WTC11 (cell line): ENCODE measurements around the gene AGA. TPM values are rescaled to one million over a fixed set of nuclear protein-coding genes. Genes with fewer than 3 reads are reported as not detected.

Source experiments
- ATAC-seq: fragments of 200-7000 bp; cut with Tn5 transposase; 2 replicates; pipeline ENCODE4 v1.10.0; 2021; ENCODE audit warnings: mild to moderate bottlenecking, moderate library complexity
- CTCF ChIA-PET: fragments of 300-600 bp; sonication (Branson Sonifier 250); formaldehyde crosslinking; loops from one replicate; lab custom pipeline; 2021; ENCODE audit warnings: antibody characterized with exemption; lab: Charles Lee
- POLR2A ChIA-PET: fragments of 350-600 bp; sonication (Branson Sonifier 250); formaldehyde crosslinking; loops from one replicate; lab custom pipeline; 2021; ENCODE audit warnings: antibody characterized with exemption; lab: Charles Lee
- DNase-seq: peaks from one replicate; pipeline ENCODE4 v3.0.0; 2021; ENCODE audit warnings: low spot score
- H3K27ac Mint-ChIP-seq: 2 replicates; pipeline ENCODE4 v1.8.0; 2021; ENCODE audit warnings: mixed read lengths
- H3K27me3 Mint-ChIP-seq: 2 replicates; pipeline ENCODE4 v1.8.0; 2021; ENCODE audit warnings: low read depth, mild to moderate bottlenecking, moderate library complexity, mixed read lengths
- H3K36me3 Mint-ChIP-seq: 2 replicates; pipeline ENCODE4 v1.8.0; 2021; ENCODE audit warnings: mixed read lengths
- H3K4me1 Mint-ChIP-seq: 2 replicates; pipeline ENCODE4 v1.8.0; 2022; ENCODE audit warnings: mixed read lengths
- H3K4me3 Mint-ChIP-seq: 2 replicates; pipeline ENCODE4 v1.8.0; 2021; ENCODE audit warnings: mild to moderate bottlenecking, moderate library complexity, mixed read lengths
- H3K9me3 Mint-ChIP-seq: 2 replicates; pipeline ENCODE4 v1.8.0; 2021; ENCODE audit warnings: mixed read lengths
- ATF3 ChIP-seq: sonication (generic); formaldehyde crosslinking; conservative IDR thresholded peaks from 2 replicates; pipeline ENCODE4 v1.8.1; 2022; ENCODE audit warnings: mild to moderate bottlenecking, missing genetic modification reagents
- CBFB ChIP-seq: sonication (generic); formaldehyde crosslinking; IDR thresholded peaks from 2 replicates; pipeline ENCODE4 v1.8.1; 2022; ENCODE audit warnings: mild to moderate bottlenecking, low read depth, missing genetic modification reagents
- E2F1 ChIP-seq: sonication (generic); formaldehyde crosslinking; IDR thresholded peaks from 2 replicates; pipeline ENCODE4 v1.8.0; 2022; ENCODE audit warnings: mild to moderate bottlenecking, missing genetic modification reagents
- E2F4 ChIP-seq: sonication (generic); formaldehyde crosslinking; IDR thresholded peaks from 2 replicates; pipeline ENCODE4 v1.8.1; 2022; ENCODE audit warnings: low read depth, mild to moderate bottlenecking, moderate library complexity, missing genetic modification reagents, borderline replicate concordance
- E2F5 ChIP-seq: sonication (generic); formaldehyde crosslinking; IDR thresholded peaks from 2 replicates; pipeline ENCODE4 v1.8.1; 2022; ENCODE audit warnings: mild to moderate bottlenecking, moderate library complexity, missing genetic modification reagents
- ELF4 ChIP-seq: sonication (generic); formaldehyde crosslinking; IDR thresholded peaks from 2 replicates; pipeline ENCODE4 v1.8.1; 2022; ENCODE audit warnings: low read depth, mild to moderate bottlenecking, moderate library complexity, missing genetic modification reagents
- FOXK1 ChIP-seq: sonication (generic); formaldehyde crosslinking; IDR thresholded peaks from 2 replicates; pipeline ENCODE4 v1.8.0; 2022; ENCODE audit warnings: mild to moderate bottlenecking, moderate library complexity, missing genetic modification reagents
- GABPB1 ChIP-seq: sonication (generic); formaldehyde crosslinking; IDR thresholded peaks from 2 replicates; pipeline ENCODE4 v1.8.1; 2023; ENCODE audit warnings: mild to moderate bottlenecking, missing genetic modification reagents
- NFATC4 ChIP-seq: fragments of 250-450 bp; sonication (Bioruptor Pico); IDR thresholded peaks from 2 replicates; pipeline ENCODE4 v1.9.0; 2021; ENCODE audit warnings: mild to moderate bottlenecking
- OVOL2 ChIP-seq: fragments of 250-450 bp; sonication (Bioruptor Pico); IDR thresholded peaks from 2 replicates; pipeline ENCODE4 v1.9.0; 2021; ENCODE audit warnings: mild to moderate bottlenecking, borderline replicate concordance
- RORB ChIP-seq: fragments of 250-450 bp; sonication (Bioruptor Pico); IDR thresholded peaks from 2 replicates; pipeline ENCODE4 v1.9.0; 2021; ENCODE audit warnings: mild to moderate bottlenecking
- SMAD3 ChIP-seq: sonication (generic); formaldehyde crosslinking; IDR thresholded peaks from 2 replicates; pipeline ENCODE4 v1.8.0; 2022; ENCODE audit warnings: missing genetic modification reagents, mild to moderate bottlenecking, borderline replicate concordance
- SOX15 ChIP-seq: fragments of 250-450 bp; sonication (Bioruptor Pico); IDR thresholded peaks from 2 replicates; pipeline ENCODE4 v1.9.0; 2021; ENCODE audit warnings: mild to moderate bottlenecking
- TEAD1 ChIP-seq: sonication (generic); formaldehyde crosslinking; IDR thresholded peaks from 2 replicates; pipeline ENCODE4 v1.8.0; 2022; ENCODE audit warnings: mild to moderate bottlenecking, missing genetic modification reagents
- TP53 ChIP-seq: sonication (generic); formaldehyde crosslinking; IDR thresholded peaks from 2 replicates; pipeline ENCODE4 v1.8.1; 2023; ENCODE audit warnings: mild to moderate bottlenecking, missing genetic modification reagents
- ZNF121 ChIP-seq: sonication (generic); formaldehyde crosslinking; IDR thresholded peaks from 2 replicates; pipeline ENCODE4 v1.8.0; 2023; ENCODE audit warnings: missing genetic modification reagents
- ZNF219 ChIP-seq: sonication (generic); formaldehyde crosslinking; IDR thresholded peaks from 2 replicates; pipeline ENCODE4 v1.8.0; 2023; ENCODE audit warnings: missing genetic modification reagents, mild to moderate bottlenecking, borderline replicate concordance
- ZNF232 ChIP-seq: sonication (generic); formaldehyde crosslinking; IDR thresholded peaks from 2 replicates; pipeline ENCODE4 v1.8.0; 2022; ENCODE audit warnings: mild to moderate bottlenecking, missing genetic modification reagents
- ZNF317 ChIP-seq: sonication (generic); formaldehyde crosslinking; IDR thresholded peaks from 2 replicates; pipeline ENCODE4 v1.8.1; 2023; ENCODE audit warnings: low read depth, mild to moderate bottlenecking, moderate library complexity, missing genetic modification reagents, borderline replicate concordance
- total RNA-seq: library from RNA; stranded (reverse); gene quantifications from 3 replicates; pipeline ENCODE4 v1.2.3, GENCODE V29; 2021
- TF ChIP-seq, protein P1 (sequence below): sonication (generic); formaldehyde crosslinking; IDR thresholded peaks from 2 replicates; pipeline ENCODE4 v1.8.0; 2022; ENCODE audit warnings: mild to moderate bottlenecking, missing genetic modification reagents
- TF ChIP-seq, protein P2 (sequence below): sonication (generic); formaldehyde crosslinking; IDR thresholded peaks from 2 replicates; pipeline ENCODE4 v1.8.1; 2022; ENCODE audit warnings: low read depth, missing genetic modification reagents, borderline replicate concordance

Gene AGA
- total RNA-seq, 1 experiment from 2014 or later: 6.8 TPM

GRCh38 chr4:177450426-177451107 is 8.3 kb upstream of the AGA start:
- no peak overlapping the region for H3K4me3 Mint-ChIP-seq
- TF ChIP-seq NFATC4 (CRISPR knock-in tag): no peak
- TF ChIP-seq OVOL2 (CRISPR knock-in tag): no peak
- TF ChIP-seq RORB (CRISPR knock-in tag): no peak
- TF ChIP-seq, protein P1, sequence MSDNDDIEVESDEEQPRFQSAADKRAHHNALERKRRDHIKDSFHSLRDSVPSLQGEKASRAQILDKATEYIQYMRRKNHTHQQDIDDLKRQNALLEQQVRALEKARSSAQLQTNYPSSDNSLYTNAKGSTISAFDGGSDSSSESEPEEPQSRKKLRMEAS (CRISPR knock-in tag): no peak
- no peak for TF ChIP-seq E2F5 (CRISPR knock-in tag)
- no peak for TF ChIP-seq ELF4
- H3K9me3 Mint-ChIP-seq: no peaks in the 10 kb centered on the region
- no peak overlapping the region for H3K27ac Mint-ChIP-seq
- peaks cover 38% of the 10 kb centered on the region for H3K4me1 Mint-ChIP-seq
- POLR2A ChIA-PET: no interaction called here
- no peaks in the 10 kb centered on the region for H3K27me3 Mint-ChIP-seq
- DNase-seq (no peak), ATAC-seq (no peak)
- peaks cover 4% of the 10 kb centered on the region for H3K36me3 Mint-ChIP-seq
- CTCF ChIA-PET: no interaction called here

DNA sequence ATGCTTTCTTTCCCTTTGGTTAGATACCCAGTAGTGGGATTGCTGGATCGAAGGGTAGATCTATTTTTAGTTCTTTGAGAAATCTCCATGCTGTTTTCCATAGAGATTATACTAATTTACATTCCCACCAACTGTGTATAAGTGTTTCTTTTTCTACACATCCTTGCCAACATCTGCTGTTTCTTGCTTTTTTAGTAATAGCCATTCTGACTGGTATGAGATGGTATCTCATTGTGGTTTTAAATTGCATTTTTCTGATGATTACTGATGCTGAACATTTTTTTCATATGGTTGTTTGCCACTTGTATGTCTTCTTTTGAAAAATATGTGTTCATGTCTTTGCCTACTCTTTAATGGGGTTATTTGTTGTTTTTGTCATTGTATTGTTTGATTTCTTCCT is 6.6 kb upstream of the AGA start:
- POLR2A ChIA-PET: no interaction called here
- Mint-ChIP-seq H3K27me3 (no peaks in the 10 kb centered on the region), H3K4me3 (no peak overlapping the region), H3K9me3 (no peaks in the 10 kb centered on the region), H3K36me3 (peaks cover 4% of the 10 kb centered on the region), H3K4me1 (peaks cover 33% of the 10 kb centered on the region), H3K27ac (no peak overlapping the region)
- TF ChIP-seq SOX15 (CRISPR knock-in tag): no peak
- no peak for TF ChIP-seq ATF3
- no peak for TF ChIP-seq SMAD3
- no peak for TF ChIP-seq FOXK1 (CRISPR knock-in tag)
- TF ChIP-seq E2F4 (CRISPR knock-in tag): no peak
- no peak for TF ChIP-seq ZNF121 (CRISPR knock-in tag)
- no peak for TF ChIP-seq GABPB1 (CRISPR knock-in tag)
- TF ChIP-seq ZNF232 (CRISPR knock-in tag): no peak
- TF ChIP-seq, protein P1 (CRISPR knock-in tag): no peak
- no peak for TF ChIP-seq E2F1 (CRISPR knock-in tag)
- TF ChIP-seq TP53 (CRISPR knock-in tag): no peak
- TF ChIP-seq, protein P2, sequence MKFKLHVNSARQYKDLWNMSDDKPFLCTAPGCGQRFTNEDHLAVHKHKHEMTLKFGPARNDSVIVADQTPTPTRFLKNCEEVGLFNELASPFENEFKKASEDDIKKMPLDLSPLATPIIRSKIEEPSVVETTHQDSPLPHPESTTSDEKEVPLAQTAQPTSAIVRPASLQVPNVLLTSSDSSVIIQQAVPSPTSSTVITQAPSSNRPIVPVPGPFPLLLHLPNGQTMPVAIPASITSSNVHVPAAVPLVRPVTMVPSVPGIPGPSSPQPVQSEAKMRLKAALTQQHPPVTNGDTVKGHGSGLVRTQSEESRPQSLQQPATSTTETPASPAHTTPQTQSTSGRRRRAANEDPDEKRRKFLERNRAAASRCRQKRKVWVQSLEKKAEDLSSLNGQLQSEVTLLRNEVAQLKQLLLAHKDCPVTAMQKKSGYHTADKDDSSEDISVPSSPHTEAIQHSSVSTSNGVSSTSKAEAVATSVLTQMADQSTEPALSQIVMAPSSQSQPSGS: no peak
- TF ChIP-seq ZNF219 (CRISPR knock-in tag): no peak
- TF ChIP-seq ZNF317 (CRISPR knock-in tag): no peak
- TF ChIP-seq E2F5 (CRISPR knock-in tag): no peak
- no peak for TF ChIP-seq TEAD1 (CRISPR knock-in tag)
- TF ChIP-seq CBFB (CRISPR knock-in tag): no peak
- no peak for ATAC-seq
- CTCF ChIA-PET: no interaction called here
- DNase-seq: no peak
